Measurements from ENCODE around the gene HBG2. TPM values are rescaled to one million over a fixed set of nuclear protein-coding genes. Genes with fewer than 3 reads are reported as not detected.
A peak's percentile ranks its signal among the peaks of the same experiment; 100 is the strongest.

HBG2 gene
- total and polyA plus RNA-seq, 9 of the 15 experiments (the other 6 are each of a cell fraction or from before 2014, with no cell fraction given): 1,626 to 58,619 (median 10,515) TPM

DNA sequence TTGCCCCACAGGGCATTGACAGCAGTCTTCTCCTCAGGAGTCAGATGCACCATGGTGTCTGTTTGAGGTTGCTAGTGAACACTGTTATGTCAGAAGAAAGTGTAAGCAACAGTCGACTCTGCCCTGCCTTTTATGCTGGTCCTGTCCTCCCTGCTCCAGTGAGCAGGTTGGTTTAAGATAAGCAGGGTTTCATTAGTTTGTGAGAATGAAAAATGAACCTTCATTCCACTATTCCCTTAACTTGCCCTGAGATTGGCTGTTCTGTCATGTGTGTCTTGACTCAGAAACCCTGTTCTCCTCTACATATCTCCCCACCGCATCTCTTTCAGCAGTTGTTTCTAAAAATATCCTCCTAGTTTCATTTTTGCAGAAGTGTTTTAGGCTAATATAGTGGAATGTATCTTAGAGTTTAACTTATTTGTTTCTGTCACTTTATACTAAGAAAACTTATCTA is 20.2 kb downstream of the HBG2 start, which contains the start of gene HBD (continued):
- TF ChIP-seq SP2 (IDR thresholded peaks at IDR 0.05; ENCODE audit: extremely low read depth, low read depth, low read length, poor library complexity, severe bottlenecking): no peak
- no peak for TF ChIP-seq ILK (tag; IDR thresholded peaks at IDR 0.05; ENCODE audit: borderline replicate concordance, low read depth)
- TF ChIP-seq, protein P1, sequence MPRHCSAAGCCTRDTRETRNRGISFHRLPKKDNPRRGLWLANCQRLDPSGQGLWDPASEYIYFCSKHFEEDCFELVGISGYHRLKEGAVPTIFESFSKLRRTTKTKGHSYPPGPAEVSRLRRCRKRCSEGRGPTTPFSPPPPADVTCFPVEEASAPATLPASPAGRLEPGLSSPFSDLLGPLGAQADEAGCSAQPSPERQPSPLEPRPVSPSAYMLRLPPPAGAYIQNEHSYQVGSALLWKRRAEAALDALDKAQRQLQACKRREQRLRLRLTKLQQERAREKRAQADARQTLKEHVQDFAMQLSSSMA (CRISPR knock-in tag; IDR thresholded peaks at IDR 0.05): no peak
- 0 out of 2 replicates have a peak, but pooled peaks have one; percentile 15 for TF ChIP-seq ZEB2 (IDR thresholded peaks at IDR 0.05)
- TF ChIP-seq HNRNPLL (IDR thresholded peaks at IDR 0.05; ENCODE audit: low read depth, low read length, poor library complexity, severe bottlenecking): no peak
- TF ChIP-seq, protein P2, sequence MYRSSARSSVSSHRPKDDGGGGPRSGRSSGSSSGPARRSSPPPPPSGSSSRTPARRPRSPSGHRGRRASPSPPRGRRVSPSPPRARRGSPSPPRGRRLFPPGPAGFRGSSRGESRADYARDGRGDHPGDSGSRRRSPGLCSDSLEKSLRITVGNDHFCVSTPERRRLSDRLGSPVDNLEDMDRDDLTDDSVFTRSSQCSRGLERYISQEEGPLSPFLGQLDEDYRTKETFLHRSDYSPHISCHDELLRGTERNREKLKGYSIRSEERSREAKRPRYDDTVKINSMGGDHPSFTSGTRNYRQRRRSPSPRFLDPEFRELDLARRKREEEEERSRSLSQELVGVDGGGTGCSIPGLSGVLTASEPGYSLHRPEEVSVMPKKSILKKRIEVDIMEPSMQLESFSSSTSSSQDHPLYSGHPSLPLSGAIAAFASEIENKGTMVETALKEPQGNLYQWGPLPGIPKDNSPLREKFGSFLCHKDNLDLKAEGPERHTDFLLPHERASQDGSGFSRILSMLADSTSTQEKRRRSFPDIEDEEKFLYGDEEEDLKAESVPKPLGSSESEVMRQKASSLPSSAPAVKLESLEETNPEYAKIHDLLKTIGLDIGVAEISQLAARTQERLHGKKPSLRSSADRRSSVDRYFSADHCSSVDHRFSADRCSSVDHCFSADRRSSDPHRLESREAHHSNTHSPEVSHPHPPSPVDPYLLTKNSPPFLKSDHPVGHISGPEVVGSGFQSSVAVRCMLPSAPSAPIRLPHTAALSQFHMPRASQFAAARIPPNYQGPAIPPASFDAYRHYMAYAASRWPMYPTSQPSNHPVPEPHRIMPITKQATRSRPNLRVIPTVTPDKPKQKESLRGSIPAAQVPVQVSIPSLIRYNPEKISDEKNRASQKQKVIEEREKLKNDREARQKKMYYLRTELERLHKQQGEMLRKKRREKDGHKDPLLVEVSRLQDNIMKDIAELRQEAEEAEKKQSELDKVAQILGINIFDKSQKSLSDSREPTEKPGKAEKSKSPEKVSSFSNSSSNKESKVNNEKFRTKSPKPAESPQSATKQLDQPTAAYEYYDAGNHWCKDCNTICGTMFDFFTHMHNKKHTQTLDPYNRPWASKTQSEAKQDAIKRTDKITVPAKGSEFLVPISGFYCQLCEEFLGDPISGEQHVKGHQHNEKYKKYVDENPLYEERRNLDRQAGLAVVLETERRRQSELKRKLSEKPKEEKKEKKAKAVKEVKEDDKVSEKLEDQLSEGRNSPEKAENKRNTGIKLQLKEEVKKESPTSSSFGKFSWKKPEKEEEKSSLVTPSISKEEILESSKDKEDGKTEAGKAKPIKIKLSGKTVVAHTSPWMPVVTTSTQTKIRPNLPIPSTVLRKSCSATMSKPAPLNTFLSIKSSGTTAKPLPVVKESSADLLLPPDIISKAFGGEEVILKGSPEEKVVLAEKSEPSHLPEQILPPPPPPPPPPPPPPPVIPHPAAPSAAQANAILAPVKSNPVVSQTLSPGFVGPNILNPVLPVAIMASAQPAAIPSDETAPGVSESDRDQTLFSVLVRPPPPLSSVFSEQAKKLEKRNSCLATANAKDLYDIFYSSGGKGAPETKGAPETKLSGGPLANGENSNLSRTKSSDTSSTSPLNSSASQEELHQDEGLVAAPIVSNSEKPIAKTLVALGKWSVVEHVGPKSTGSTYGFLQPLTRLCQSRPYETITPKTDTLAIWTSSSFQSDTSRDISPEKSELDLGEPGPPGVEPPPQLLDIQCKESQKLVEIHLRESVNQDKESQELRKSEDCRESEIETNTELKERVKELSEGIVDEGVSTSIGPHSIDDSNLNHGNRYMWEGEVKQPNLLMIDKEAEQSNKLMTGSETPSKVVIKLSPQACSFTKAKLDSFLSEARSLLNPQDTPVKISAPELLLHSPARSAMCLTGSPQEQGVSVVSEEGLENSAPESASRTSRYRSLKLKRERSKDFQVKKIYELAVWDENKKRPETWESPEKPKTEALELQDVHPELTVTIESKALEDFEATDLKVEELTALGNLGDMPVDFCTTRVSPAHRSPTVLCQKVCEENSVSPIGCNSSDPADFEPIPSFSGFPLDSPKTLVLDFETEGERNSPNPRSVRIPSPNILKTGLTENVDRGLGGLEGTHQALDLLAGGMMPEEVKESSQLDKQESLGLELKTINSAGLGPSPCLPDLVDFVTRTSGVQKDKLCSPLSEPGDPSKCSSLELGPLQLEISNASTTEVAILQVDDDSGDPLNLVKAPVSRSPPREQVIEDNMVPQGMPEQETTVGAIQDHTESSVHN (IDR thresholded peaks at IDR 0.05; ENCODE audit: borderline replicate concordance in 1 of 2, low read depth in 1 of 2): no peak
- TF ChIP-seq, protein P3, sequence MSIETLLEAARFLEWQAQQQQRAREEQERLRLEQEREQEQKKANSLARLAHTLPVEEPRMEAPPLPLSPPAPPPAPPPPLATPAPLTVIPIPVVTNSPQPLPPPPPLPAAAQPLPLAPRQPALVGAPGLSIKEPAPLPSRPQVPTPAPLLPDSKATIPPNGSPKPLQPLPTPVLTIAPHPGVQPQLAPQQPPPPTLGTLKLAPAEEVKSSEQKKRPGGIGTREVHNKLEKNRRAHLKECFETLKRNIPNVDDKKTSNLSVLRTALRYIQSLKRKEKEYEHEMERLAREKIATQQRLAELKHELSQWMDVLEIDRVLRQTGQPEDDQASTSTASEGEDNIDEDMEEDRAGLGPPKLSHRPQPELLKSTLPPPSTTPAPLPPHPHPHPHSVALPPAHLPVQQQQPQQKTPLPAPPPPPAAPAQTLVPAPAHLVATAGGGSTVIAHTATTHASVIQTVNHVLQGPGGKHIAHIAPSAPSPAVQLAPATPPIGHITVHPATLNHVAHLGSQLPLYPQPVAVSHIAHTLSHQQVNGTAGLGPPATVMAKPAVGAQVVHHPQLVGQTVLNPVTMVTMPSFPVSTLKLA (conservative IDR thresholded peaks at IDR 0.05): 0 out of 4 replicates have a peak, but pooled peaks of 1 of the 2 experiments have one; percentile 1
- TF ChIP-seq RBM22 (IDR thresholded peaks at IDR 0.05; ENCODE audit: low read depth, low read length, poor library complexity, severe bottlenecking): no peak
- TF ChIP-seq KHSRP (IDR thresholded peaks at IDR 0.05): no peak
- TF ChIP-seq, protein P4, sequence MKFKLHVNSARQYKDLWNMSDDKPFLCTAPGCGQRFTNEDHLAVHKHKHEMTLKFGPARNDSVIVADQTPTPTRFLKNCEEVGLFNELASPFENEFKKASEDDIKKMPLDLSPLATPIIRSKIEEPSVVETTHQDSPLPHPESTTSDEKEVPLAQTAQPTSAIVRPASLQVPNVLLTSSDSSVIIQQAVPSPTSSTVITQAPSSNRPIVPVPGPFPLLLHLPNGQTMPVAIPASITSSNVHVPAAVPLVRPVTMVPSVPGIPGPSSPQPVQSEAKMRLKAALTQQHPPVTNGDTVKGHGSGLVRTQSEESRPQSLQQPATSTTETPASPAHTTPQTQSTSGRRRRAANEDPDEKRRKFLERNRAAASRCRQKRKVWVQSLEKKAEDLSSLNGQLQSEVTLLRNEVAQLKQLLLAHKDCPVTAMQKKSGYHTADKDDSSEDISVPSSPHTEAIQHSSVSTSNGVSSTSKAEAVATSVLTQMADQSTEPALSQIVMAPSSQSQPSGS (CRISPR knock-in tag; IDR thresholded peaks at IDR 0.05): no peak
- TF ChIP-seq, protein P5, sequence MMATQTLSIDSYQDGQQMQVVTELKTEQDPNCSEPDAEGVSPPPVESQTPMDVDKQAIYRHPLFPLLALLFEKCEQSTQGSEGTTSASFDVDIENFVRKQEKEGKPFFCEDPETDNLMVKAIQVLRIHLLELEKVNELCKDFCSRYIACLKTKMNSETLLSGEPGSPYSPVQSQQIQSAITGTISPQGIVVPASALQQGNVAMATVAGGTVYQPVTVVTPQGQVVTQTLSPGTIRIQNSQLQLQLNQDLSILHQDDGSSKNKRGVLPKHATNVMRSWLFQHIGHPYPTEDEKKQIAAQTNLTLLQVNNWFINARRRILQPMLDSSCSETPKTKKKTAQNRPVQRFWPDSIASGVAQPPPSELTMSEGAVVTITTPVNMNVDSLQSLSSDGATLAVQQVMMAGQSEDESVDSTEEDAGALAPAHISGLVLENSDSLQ (IDR thresholded peaks at IDR 0.05): peak; percentile 68
- no peak for TF ChIP-seq KLF10 (CRISPR knock-in tag; IDR thresholded peaks at IDR 0.05)
